ENCODE measurements around the gene DOK4.
"Not testable (repeated sequence)": the region's sequence is repeated elsewhere in the genome, so short reads cannot be mapped to it uniquely, and the experiment has no call there.

Gene DOK4

DNA sequence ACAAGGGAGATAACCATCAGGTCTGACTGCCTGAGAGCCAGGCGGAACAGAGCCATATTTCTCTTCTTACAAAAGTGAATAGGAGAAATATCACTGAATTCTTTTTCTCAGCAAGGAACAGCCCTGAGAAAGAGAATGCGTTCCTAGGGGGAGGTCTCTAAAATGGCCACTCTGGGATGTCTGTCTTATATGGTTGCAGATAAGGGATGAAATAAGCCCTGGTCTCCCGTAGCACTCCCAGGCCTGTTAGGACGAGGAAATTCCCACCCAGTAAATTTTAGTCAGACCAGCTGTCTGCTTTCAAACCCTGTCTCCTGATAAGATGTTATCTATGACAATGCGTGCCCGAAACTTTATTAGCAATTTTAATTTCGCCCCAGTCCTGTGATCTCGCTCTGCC lies 46.3 kb downstream of the DOK4 start:
- not testable (repeated sequence) for DNase-seq

DNA sequence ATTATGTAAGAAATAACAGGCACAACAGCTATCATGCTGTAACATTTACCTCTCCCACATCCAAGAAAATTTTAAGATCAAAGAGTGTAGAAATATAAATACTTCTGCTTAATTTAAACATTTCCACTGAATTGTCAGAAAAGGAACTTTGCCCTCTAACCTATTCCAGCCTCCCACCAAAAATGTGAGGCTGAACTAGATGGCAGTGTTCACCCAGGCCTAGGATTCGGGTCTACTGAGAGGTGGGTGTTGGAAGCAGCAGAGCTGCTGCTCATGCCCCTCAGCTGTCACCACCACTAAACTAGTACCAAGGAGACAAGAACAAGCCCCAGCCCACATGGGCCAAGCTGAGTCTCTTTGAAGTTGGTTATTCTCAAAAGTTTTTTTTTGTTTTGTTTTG lies 50.5 kb downstream of the DOK4 start:
- no peak for DNase-seq

DNA sequence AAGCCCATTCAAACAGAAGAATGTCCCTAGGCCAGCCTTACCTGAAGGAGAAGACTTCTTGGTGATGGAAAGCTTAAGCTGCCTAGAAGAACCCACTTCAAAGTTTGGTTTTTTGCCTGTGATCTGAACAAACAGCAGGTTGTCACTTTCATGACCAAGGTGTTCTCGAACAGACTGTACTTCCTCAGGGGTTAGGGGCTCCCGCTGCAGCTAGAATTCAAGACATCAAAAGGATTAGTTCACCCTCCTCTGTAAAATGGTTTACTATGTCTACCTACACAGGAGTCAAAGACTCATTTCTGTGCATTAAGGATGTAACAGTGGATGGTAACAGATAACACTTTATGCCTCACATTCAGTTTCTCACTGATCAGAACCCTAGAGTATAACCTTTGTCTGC lies 52.3 kb downstream of the DOK4 start:
- no peak for DNase-seq

DNA sequence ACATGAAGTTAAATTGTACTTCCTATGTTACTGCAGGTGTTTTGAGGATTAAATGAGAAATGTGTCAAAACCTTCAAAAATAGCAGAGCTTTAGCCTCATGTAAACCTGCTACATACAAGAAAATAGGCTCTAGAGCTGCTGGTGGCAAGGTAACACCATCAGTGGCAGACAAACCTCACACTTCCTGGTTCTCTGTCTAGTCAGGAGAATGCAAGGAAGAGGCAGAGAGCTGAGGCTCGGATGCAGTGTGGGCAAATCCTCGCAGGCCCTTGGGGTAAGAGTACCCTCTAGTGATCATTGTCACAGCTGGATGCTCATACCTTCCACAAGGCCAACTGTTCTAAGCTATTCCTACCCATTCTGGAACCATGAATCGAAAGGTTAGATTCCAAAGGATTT lies 53.3 kb downstream of the DOK4 start:
- DNase-seq, result no peak

DNA sequence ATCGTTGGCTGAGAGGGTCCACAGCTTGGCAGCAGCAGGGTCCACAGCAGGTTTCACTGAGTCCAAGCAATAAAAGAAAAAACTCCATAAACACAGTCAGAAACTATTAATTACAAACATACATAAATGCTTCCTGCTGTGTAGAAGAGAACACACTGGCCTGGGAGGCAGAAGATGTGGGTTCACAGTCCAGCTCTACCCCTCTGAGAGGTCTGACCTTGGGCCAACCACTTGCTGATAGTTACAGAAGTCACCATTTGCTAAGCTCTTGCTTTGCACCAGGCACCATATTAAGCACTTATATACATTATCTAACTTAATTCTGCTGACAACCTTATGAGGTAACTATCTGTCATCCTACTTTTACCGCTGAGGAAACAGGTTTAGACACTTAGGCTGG lies 53.8 kb downstream of the DOK4 start:
- DNase-seq, result no peak

DNA sequence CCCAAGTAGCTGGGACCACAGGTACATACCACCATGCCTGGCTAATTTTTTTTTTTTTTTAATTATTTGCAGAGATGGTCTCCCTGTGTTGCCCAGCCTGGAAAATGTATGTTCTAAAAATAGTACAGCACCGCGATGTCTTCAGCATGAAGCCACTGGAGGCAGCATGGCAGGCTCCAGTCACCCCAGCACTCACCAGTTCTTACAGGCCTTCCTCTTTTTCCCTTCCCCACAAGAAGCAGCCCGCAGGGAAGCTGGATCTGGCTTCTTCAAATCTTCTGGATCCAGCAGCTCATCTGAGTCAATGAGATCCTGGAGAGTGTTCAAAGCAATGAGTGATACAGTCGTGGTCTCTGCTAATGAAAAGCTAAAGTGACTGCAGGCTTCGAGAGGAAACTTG lies 55.3 kb downstream of the DOK4 start:
- no peak for DNase-seq

DNA sequence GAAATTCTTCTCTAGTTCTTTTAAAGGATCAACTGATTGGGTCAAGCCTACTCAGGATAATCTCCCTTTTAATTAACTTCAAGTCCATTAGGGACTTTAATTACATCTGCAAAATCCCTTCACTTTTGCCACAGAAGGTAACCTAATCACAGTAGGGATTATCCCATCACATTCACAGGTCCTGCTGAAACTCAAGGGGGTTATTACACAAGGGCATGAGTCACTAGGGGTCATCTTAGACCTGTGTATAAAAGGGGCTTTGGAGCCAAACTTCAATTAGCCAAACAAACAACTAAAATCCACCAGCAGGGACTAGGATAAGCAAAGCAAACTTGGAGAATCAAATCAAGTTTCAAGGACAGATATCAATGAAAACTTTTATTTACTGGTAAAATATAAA lies 58.5 kb downstream of the DOK4 start:
- no peak for DNase-seq

DNA sequence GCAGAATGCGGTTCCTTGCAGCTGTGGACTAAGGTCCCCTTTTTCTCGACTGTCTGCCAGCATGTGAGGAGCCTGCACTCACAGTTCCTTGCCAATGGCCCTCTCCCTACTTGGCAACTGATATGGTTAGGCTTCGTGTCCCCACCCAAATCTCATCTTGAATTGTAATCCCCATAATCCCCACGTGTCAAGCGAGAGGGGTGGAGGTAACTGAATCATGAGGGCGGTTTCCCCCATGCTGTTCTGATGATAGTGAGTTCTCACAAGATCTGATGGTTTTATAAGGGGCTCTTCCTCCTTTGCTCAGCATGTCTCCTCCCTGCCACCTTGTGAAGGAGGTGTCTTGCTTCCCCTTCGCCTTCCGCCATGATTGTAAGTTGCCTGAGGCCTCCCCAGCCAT lies 59.0 kb downstream of the DOK4 start:
- no peak for DNase-seq

DNA sequence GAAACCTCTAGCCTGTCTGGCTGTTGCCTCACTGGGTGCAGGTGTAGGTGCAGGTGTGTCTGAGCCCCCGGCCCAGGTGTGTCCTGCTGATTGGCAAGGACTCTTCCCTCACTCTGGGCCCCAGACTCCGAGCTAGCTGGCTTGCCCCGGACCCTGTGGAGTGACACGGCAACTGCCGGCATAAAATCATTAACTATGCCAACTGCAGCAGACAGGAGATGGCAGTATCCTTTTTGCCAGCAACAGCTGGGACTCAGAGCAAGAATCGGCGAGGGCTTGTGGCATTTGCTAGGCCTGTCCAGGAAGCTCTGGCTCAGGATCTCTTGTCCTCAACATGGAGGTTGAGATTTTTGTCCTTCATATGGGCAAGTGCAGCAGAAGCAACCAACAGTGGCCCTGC lies 59.9 kb downstream of the DOK4 start:
- DNase-seq, result no peak

DNA sequence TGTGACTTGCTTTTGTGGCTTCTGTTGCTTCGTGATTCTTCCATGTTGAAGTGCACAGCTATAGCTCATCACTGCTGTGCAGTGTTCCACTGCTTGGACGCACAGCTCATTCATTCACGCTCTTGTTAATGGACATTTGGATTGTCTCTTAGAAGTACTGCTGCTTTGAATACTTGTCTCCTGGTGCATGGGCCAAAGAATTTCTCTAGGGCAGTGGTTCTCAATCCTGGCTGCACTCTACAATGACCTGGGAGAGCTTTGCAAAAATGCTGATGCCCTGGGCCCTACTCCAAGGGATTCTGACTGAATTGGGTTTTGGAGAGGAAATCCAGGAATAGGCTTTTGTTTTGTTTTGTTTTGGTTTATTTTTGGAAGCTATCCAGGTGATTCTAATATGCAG lies 61.7 kb downstream of the DOK4 start:
- DNase-seq, result no peak

DNA sequence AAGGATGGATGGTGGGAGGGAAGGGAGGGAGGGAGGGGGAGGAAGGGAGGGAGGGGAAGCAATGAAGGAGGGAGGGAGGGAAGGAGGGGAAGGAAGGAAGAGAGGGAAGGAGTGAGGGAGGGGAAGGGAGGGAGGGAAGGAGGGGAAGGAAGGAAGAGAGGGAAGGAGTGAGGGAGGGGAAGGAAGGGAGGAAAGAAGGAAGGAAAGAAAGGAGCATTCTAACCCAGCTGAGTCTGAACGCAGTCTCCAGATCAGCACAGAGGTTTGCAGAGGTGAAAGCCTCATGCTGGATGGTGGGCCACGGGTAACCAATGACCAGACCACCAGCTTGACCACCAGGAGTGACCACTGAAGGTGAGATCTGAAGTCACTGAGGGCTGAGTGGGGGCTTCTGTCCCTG lies 63.1 kb downstream of the DOK4 start:
- DNase-seq, result no peak

DNA sequence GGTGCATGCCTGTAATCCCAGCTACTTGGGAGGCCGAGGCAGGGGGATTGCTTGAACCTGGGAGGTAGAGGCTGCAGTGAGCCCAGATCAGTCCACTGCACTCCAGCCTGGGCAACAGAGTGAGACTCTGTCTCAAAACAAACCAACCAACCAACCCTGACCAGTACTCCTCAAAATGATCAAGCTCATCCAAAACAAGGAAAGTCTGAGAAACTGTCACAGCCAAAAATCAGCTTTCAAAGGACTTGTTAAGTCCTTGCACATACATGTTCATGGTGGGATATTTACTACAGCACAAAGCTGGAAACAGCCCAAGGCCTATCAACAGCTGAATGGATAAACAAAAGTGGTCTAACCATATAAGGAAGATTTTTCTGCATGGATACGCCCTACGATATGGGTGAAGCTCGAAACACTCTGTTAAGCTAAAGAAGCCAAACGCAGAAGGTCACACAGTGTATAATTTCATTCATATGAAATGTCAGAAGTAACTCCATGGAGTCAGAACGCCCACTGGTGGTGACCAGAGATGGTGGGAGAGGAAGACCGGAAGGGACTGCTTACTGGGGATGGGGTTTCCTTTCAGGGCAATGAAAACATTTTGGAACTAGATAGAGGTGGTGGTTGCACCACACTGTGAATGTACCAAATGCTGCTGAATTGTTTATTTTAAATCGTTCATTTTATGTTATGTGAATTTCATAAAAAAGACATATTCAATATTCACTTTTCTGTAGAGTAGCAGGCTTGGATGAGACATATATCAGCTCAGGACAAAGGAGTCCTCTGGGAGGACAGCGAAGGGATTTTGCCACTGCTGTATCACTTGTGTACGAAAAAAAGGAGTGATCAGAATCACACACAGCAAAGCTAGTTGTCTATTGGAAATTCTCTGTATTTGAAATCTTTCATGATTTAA lies 64.0 kb downstream of the DOK4 start:
- no peak for DNase-seq

All from activated CD4-positive, alpha-beta T cell treated with anti-CD3 and anti-CD28 coated beads for 4 hours (primary cell).